NCI-H2196 treated with DMSO at 0.1 percent for 48 hours (cell line): ENCODE results near the gene DHRS1.

Source experiments
- DNase-seq: peaks from one replicate; lab custom pipeline; 2025; ENCODE audit not compliant: unreplicated experiment; lab: John Stamatoyannopoulos, UW

DHRS1 gene

DNA sequence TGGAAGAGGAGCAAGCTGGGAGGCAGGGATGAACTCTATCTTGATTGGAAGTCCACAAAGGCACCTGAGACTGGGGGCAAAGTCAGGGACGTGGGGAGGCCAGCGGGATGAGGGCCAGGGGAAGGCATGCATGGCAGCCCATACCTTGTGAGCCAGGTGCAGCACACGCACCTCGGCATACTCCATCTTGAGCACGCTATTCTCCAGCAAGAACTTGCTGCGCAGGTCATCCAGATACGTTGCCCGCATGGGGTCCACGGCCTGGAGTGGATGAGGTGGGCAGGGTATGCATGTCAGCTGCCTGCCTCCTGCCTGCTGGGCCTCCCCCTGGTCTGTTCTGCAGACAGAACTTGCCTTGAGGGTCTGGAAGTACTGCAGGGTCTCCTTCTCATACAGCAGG is 32.1 kb downstream of the DHRS1 start:
- no peak for DNase-seq

DNA sequence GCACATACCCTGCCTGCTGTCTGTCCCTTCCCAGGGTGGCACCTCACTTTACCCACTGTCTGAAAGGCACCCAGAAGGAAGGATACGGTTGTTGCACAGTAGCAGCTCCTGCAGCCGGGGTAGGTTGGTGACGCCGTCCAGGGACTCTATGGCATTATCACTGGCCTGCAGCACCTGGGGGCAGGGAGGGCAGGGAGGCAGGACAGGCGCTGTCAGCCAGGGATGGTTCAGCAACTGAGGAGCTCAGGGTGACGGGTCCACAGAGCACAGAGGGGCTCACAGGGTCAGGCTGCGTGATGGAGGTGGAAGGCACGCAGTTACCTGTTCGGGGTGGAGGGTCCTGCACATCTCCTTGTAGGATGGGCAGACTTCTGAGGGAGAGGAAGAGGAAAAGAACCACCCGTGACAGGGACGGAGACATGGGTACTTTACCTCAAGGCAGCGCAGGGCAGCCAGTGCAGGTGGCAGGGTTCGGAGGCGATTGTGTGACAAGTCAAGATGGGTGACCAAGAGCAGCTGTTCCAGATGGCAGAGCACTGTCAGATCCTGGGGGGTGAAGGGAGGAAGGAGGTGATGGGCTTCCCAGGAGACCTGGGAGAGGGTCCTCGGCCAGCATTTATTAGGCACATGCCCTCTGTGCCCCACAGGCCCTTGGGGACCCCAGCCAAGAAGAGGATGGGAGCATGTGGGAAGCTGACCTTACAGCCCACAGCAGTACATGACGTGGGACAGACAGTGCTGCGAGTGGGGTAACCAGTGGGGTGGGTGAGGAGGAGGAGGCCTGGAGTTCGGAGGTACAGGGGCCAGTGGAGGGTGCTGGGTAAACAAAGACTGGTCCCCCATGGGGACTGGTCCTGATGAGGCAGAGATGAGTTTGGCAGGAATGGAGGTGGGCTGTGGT is 33.0 kb downstream of the DHRS1 start:
- no peak for DNase-seq

DNA sequence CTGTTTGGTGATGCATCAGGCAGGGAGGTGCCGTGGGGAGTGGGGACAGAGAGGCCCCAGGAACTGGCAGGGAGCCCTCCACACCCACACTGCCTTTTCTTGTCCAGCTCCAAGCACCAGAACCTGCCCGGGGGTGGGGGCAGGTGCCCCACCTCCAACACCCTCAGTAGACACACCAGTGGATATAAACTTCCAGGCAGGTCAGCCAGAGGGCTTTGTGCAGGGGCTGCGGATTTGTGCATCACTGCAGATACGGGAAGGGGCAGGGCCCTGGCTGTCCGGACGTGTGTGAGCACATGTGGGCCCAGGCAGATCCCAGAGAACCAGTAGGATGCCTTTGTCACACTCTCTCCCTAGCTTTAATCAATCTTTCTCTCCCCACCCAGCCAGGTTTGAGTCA is 35.3 kb downstream of the DHRS1 start:
- DNase-seq, result no peak

DNA sequence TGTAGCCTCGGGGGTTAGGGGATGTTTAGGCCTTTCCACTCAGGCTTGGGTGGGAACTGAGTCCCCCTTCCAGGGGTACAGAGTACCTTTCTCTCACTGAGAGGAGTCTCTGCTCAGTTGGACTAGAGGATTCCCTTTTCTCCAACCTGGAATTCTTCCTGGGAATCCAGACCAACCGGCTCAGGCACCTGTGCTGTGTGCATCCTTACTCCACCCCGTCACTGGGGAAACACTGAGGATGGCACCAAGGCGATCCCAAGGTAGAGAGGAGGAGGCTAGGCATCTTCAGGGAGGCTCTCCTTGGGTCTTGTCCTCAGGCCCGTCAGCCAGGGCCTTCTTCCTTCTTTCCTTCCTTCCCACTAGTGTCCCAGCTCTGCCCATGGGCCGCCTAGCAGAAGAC is 35.7 kb downstream of the DHRS1 start:
- DNase-seq, result no peak

DNA sequence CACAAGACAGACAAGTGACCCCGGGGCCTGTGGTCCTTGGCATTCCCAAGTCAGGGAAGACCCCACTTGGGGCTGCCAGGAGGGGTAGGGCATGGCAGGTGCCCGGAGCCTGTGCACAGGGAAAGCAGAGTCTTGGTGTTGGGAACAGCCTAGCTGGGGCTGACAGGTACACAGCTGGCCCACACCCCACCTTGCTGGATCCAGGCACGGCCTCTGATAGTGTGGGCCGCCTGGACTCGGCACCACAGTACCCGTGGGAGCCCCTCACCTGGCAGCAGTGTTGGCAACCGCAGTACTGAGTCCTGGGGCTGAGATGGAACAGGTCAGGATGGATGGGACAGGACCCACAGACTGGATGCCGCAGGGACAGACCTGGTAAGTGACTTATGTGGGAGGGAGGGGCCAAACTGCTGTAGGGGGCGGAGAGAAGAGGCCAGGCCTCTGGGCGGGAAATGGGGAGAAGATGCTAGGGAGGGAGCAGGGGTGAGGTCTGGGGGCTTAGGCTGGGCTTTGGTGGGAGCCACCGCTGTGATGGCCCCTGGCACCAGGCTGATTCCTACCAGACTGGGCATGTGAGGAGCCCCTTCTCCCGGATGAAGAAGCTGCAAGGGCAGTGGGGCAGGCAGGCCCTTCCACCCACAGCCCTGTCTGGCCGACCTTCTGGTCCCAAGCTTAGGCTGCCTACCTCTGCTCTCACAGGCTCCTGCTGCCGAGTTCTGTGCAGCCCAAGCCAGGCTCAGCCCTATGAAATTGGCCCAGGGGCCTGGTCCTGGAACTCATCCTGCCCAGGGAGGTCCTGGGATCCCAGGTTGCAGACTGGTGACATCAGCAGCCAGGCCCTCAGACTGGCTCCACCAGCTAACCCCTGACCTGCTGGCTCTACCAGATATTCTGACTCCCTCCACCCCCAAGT is 36.5 kb downstream of the DHRS1 start, which contains the start of gene TGM1:
Gene TGM1, minus strand, starts transcription at position 357 of the 913 bp plus-strand sequence. CDS start 825 bp downstream, outside the sequence.
- no peak for DNase-seq

DNA sequence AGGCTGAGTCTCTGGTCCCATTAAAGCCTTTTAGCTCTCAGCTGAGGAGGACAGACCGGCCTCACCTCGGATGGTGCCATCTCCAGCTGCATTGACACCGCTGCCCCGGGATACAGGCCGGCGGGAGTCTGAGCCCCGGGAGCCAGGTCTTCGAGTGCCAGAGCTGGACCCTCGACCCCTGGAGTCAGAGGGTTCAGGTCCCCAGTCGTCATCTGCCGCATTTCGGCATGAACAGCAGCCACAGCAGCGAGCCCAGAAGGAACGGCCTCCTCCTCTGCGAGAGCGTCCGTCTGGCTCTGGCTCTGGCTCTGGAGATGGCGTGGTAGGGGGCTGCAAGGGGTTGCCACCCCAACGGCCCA is 37.6 kb downstream of the DHRS1 start:
- DNase-seq, result no peak

DNA sequence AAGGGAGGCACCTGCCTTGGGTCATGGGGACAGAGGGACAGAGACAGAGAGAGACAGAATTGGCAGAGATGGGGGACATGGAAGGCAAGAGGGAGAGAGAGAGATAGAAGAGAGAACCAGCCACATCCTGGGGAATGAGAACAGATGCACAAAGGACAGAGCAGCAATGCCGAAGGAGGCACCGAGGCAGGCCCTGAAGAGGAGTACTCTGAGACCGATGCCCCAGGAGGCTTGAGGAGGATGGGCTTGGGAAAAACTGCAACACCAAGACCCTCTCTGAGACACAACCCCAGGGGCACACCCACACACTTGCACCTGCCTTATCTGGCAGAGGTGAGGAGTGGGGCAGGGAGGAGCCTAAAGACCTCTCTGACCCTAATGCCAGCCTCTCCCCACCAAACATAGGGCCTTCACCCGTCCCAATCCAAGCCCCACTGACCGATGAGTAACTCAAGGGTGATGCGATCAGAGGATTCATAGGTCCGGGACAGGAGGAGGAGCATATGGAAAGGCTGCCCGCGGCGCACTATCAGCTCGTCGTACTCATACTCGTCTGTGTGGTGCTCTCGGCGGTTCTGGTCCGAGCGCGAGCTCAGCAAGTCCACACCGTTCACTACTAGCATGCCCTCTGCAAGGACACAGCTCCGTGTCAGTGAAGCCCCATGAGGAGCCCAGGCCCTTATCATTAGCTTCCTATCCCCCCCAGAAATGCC is 38.2 kb downstream of the DHRS1 start:
- DNase-seq, result no peak

DNA sequence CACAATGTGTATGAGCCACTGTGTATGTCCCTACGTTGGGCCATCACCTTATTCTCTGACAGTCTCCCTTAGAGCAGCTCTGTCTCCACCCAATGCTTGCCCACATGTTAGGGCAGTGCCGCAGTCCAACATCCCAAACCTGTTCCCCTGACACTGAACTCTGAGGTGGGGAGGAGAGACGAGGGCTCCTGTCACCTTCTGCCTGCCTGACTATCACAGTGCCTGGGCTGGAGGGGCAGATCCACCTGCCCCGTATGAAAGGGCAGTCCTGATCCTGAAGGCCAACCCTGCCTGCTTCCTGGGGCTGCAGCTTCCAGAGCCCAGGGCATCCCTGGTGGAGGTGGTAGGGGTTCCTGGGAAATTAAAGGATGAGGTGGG is 38.8 kb downstream of the DHRS1 start:
- no peak for DNase-seq

DNA sequence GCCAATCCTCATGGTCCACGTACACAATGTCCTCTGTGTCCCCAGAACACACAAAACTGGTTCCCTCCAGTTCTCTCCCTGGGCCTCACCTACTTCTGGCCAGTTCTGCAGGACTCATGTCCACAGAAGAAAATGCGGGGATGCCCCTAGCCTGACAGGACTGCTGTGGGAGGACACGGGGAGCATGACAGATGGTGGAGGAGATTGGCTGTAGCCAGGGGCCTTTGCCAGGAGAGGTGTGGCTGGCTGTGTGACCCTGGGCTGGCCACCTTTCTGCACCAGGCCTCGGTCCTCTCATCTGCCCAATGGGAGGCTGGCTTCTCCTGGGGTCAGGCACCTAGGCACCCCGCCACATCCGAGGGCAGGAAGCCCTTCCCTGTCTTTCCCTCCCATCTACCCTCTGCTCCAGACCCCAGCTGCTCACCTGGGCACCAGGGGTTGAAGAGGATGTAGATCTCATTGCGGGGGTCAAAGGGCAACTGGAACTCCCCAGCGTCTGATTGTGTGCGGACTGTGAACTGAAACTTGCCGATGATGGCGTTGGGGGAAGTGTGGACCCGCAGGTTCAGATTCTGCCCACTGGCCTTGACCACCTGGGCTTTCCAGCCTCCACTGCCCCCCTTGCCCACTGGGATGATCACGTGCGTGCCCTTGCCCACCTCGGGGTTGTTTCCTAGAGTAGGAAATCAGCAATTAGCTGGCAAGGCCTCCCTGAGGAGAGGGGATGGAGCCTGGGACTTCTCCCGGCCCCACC is 39.4 kb downstream of the DHRS1 start:
- DNase-seq, result no peak

DNA sequence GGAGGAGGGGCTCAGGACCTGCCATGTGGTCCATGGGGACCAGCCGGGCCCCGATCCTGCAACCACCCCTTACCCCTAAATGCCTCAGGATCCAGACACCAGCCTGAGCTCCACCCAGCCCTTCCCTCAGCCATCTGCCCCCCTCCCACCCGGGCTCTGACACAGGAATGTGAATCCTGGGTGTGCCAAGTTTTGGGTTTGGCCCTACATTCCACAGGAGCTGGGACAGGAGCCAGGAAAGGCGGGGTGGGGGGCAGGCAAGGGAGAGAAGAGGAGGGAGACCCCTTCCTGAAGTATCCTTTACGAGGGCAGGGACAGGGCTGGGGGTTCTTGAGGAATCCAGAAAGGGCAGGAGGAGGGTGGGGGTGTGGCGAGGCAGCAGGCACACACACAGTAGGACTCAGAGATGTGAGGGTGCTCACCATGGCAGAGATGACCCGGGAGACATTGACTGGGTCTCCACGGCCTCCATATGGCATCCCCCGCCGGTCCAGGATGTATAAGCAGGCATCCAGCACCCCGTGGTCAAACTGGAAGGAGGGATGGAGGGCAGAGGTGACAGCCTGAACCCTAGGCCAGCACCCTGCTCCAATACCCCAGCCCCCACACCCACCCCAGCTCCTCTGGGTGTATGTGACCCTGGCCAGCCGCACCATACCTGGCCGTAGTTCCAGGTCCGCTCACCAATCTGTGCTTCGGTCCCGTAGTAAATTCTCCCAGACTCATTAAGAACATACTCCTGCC is 40.1 kb downstream of the DHRS1 start:
- no peak for DNase-seq

DNA sequence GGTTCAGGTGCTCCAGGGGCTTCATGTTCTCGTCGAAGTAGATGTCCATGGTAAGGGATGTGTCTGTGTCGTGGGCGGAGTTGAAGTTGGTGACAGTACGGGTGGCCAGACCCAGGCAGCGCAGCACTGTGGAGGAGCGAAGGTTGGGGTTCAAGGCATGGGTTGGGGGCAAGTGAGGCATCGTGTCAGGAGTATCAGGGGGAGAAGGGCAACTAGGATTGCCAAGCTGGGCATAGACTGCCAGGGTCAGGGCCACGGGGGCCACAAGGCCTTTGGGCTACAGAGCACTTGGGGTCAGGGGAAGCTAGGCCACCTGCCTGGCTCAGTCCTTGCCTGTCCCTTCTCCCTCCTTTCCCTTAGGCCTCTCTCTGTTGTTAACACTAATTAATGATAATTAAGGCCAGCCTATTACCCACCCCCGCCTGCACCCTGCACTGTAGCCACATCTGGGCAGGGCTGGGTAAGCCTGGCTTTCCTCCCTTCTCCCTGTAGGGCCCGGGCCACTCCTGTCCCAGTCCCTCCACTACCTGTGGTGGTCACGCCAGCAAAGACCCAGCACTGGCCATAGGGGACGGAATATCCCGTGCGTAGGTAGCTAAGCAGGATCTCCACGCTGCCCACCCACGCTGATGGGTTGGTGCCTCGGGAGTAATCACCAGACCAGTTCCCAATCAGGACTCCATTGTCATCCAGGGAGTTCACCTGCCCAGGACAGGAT is 40.9 kb downstream of the DHRS1 start:
- DNase-seq, result no peak

DNA sequence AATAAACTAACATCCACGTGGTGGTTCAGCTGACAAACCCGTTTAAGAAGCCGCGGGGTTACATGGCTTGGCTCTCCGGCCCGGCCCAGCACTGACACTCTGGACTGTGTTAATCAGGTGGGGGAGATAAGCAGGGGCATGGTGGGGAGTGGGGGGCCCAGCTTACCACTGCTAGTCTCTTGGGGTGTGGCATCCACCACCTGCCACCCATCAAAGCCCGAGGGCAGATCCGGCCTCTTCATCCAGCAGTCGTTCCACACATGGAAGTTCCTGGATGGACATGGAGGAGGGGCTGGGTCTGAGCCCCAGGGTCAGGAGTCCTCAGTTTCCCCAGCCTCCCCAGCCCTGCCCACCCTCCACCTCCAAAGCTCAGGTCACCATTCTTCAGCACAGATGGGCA is 41.5 kb downstream of the DHRS1 start:
- no peak for DNase-seq

DNA sequence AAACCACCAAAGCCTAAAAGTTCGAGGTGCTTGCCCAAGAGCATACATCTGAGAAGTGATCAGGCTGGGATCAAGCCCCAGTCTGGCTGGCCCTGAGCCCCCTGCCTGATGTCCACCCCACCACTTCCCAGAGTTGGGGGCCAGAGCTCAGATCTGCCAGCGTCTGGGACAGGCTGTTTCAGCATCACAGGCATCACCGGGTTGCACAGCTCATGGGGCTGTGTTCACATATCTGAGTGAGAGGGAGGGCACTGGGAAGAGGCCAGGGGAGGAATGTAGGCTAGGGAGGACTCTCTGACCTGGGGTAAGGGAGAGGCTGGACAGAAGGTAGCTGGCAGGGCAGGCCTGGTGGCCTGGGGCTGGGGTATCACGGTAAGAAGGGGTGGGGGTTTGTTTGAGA is 42.6 kb downstream of the DHRS1 start:
- no peak for DNase-seq

DNA sequence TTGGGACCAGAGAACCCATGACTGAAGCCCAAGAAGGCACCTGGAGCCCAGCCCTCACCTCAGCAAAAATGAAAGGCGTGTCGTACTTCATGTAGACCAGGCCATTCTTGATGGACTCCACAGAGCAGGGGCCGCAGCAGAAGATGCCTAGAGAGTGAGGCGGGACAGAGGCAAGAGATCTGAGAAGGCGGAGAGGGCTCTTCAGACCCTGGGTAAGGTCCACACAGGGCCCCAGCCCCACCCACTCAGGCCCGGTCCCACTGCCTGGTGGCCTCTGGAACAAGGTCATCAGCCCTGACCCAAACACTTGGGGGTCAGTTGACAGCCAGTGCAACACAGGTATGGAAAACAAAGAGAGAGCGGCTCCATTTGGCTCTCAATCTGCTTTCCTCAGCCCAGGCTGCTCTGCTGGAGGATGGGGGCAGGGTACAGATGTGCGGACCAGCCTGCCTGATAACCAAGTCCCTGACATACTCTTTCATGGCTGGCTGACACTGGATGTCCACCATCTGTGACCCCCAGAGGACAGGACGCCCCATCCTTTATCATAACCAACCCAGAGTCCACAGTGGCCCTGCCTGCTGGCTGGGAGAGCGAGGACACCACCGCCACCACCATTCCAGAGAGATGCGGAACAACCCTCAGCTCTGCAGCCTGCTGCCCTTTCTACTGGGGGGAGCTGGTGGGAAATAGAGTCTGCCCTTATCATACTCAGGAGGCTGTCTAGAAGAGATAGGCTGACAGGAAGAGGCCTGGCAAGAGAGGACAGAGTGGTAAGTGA is 43.5 kb downstream of the DHRS1 start:
- DNase-seq, result no peak

DNA sequence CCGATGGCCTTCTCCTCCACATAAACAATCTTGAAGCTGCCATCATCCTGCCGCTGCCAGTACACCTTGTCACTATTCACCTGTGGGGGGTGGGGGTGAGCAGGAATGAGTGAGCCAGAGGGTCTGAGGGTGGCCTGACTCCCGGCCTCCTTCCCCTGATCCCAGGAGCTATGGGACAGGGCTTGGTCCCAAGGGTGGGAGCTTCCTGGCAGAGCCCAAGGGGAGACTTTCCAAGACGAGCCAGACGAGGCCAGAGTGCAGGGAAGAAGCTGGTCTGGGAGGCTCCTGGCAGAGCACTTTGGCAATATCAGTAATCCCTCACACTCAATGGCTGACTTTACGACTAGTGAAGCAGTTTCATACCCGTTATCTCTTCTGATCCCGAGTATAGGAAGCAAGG is 44.1 kb downstream of the DHRS1 start:
- no peak for DNase-seq

DNA sequence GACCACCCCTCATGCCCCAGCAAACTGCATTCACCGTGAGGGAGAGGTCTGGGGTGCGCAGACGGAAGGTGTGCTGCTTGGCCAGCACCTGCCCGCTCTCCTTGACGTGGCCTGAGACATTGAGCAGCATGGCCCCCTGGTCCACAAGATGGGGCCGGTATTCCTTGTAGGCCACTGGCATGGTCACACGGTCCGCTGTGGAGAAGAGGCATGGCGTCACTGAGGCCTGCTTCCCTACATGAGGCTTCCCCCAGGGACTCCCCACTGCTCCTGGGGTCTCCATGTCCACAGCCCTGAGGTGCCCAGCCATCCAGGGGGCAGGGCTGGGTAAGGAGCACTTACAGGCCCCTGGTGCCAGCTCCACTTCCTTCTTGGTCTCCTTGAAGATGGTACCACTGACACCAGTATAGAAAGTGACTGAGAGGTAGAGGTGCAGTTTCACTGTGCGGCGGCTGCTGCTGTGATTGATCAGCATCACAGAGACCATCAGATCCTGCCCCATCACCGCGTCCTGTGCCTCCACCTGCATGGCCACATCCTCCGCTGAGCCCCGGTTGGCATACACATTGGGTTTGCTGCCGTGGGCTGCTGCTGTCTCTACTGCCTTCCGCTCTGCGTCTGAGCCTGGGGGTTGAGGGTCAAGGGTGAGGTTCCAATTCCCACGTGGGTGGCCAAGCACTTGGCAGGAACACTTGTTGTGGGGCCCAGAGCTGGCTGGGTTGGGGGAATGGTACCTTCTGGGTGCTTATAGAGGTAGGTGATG is 44.8 kb downstream of the DHRS1 start:
- DNase-seq, result no peak

DNA sequence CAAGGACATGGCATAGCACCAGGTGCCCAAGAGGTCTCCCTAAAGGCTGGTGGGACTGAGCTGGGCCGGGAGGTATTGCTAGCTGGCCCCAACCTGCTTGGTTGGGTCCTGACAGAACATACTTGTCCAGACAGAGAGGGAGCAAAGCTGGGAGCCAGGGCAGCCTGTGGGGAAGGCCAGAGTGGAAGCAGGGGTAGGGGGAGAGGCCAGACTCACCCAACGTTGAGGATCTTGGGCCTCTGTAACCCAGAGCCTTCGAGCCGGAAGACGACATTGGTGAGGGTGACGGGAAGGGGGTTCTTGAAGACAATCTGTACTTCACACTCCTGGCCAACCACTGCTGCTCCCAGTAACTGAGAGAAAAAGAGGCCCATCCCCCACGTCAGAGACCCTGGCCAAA is 45.6 kb downstream of the DHRS1 start:
- no peak for DNase-seq
